Rectal smooth muscle tissue (tissue), 1 donor: ENCODE measurements around the gene HS6ST1.
"Not testable (repeated sequence)": the region's sequence is repeated elsewhere in the genome, so short reads cannot be mapped to it uniquely, and the experiment has no call there.

Experiments used
- H3K27ac ChIP-seq: one replicate; pipeline ENCODE4 v1.7.0; 2013; ENCODE audit warnings: low read depth, low read length, inconsistent platforms
- H3K27me3 ChIP-seq: one replicate; pipeline ENCODE4 v1.7.0; 2013; ENCODE audit warnings: low read length; ENCODE audit not compliant: control insufficient read depth, insufficient read depth
- H3K36me3 ChIP-seq: one replicate; pipeline ENCODE4 v1.7.0; 2013; ENCODE audit warnings: low read length; ENCODE audit not compliant: control insufficient read depth, insufficient read depth
- H3K4me1 ChIP-seq: one replicate; pipeline ENCODE4 v1.7.0; 2013; ENCODE audit warnings: low read length; ENCODE audit not compliant: control insufficient read depth, insufficient read depth
- H3K4me3 ChIP-seq: one replicate; pipeline ENCODE4 v1.7.0; 2013; ENCODE audit warnings: low read length
- H3K9ac ChIP-seq: one replicate; pipeline ENCODE4 v1.7.0; 2013; ENCODE audit warnings: low read length

Gene HS6ST1

DNA sequence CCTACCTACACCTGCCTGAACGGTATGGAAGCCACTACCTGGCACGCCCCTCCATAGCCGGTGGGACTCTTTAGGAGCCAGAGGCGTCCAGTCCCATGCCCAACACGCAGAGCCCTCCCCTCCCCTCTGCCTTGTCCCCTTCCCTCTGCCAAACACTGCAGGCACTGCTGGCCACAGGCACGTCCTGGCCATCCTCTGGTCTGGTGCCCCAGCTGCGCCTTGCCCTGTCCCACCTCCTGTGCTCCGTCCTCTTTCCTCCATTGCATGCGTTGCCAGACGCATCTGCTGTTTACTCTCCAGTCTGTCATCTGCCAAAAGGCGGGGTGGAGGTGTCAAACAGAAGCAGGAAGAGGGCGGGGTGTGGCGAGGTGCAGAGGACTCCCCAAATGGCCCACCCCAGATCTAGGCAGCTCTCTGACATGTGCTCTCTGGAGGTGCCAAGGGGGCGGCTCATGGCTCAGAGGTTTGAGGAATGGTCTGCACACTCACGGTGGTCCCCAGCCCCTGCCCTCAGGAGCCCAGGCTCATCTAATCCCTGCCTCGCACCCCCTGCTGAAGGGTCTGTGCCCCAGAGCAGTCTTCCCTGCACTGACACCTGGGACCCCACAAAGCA is 45.1 kb downstream of the HS6ST1 start:
- no peak overlapping the region for H3K27ac ChIP-seq
- H3K27me3 ChIP-seq, result no peaks in the 10 kb centered on the region
- no peak overlapping the region for H3K9ac ChIP-seq
- H3K4me1 ChIP-seq, result no peaks in the 10 kb centered on the region
- no peak overlapping the region for H3K4me3 ChIP-seq
- peaks cover 4% of the 10 kb centered on the region for H3K36me3 ChIP-seq

GRCh38 chr2:128272601-128273468 is 45.8 kb downstream of the HS6ST1 start:
- Histone ChIP-seq H3K4me3 (no peak overlapping the region), H3K4me1 (no peaks in the 10 kb centered on the region), H3K36me3 (peaks cover 4% of the 10 kb centered on the region), H3K9ac (no peak overlapping the region), H3K27me3 (no peaks in the 10 kb centered on the region), H3K27ac (no peak overlapping the region)

GRCh38 chr2:128271911-128272600 is 46.6 kb downstream of the HS6ST1 start:
- Histone ChIP-seq H3K9ac (no peak overlapping the region), H3K27ac (no peak overlapping the region), H3K4me1 (no peaks in the 10 kb centered on the region), H3K27me3 (no peaks in the 10 kb centered on the region), H3K4me3 (no peak overlapping the region), H3K36me3 (no peaks in the 10 kb centered on the region)

DNA sequence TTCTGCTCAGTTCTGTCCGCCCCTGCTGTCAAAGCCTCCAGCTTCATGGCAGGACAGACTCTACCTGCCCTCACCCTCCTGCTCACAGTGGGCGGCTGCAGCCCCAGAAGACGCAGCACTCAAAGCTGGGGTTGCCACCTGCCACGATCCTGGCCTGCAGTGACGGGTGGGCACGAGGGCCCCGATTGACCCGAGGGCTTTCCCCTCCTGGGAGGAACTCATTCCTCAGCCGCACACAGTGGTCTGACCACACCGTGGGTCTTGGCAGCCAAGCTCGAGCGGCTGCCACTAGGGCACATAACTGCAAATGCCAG is 47.1 kb downstream of the HS6ST1 start:
- no peaks in the 10 kb centered on the region for H3K4me1 ChIP-seq
- H3K27me3 ChIP-seq, result no peaks in the 10 kb centered on the region
- H3K36me3 ChIP-seq, result no peaks in the 10 kb centered on the region
- no peak overlapping the region for H3K9ac ChIP-seq
- H3K4me3 ChIP-seq, result no peak overlapping the region
- no peak overlapping the region for H3K27ac ChIP-seq

GRCh38 chr2:128270672-128271596 is 47.7 kb downstream of the HS6ST1 start:
- no peak overlapping the region for H3K9ac ChIP-seq
- no peak overlapping the region for H3K27ac ChIP-seq
- H3K36me3 ChIP-seq, result no peaks in the 10 kb centered on the region
- no peaks in the 10 kb centered on the region for H3K27me3 ChIP-seq
- no peaks in the 10 kb centered on the region for H3K4me1 ChIP-seq
- H3K4me3 ChIP-seq, result no peak overlapping the region

- no peak overlapping the region for H3K27ac ChIP-seq
- H3K4me1 ChIP-seq, result no peaks in the 10 kb centered on the region
- H3K9ac ChIP-seq, result no peak overlapping the region
- H3K27me3 ChIP-seq, result no peaks in the 10 kb centered on the region
- H3K4me3 ChIP-seq, result no peak overlapping the region
- H3K36me3 ChIP-seq, result no peaks in the 10 kb centered on the region
Measured at GRCh38 chr2:128269990-128270671, 48.5 kb downstream of the HS6ST1 start.

- Histone ChIP-seq H3K36me3 (no peaks in the 10 kb centered on the region), H3K4me3 (no peak overlapping the region), H3K27me3 (no peaks in the 10 kb centered on the region), H3K4me1 (no peaks in the 10 kb centered on the region), H3K27ac (no peak overlapping the region), H3K9ac (no peak overlapping the region)
Measured at GRCh38 chr2:128269063-128269989, 49.3 kb downstream of the HS6ST1 start.

GRCh38 chr2:128268611-128269010 is 50.1 kb downstream of the HS6ST1 start:
- not testable (repeated sequence) for H3K27ac ChIP-seq, H3K36me3 ChIP-seq, H3K27me3 ChIP-seq, H3K4me1 ChIP-seq, H3K4me3 ChIP-seq, H3K9ac ChIP-seq

- not testable (repeated sequence) for H3K27ac ChIP-seq, H3K27me3 ChIP-seq, H3K4me1 ChIP-seq, H3K4me3 ChIP-seq, H3K36me3 ChIP-seq, H3K9ac ChIP-seq
Measured at GRCh38 chr2:128268145-128268544, 50.5 kb downstream of the HS6ST1 start.

DNA sequence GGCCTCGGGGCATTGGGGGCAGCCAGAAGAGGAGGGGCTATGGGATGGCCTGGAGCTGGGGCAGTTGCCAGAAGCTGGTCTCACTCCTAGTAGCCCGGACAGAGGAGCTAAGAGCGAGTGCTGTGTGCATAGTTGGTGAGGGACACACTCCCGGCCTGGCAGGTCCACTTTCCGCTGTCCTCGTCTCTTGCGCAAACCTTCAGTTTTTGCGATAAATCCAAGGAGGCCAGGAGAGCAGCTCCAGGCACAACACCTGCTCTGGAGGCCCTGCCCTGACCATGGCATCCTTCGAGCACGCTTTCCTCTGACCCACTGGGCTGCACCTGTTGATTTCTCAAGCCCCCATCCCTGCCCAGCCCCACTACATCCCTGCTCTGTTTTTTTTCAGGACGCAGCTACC is 51.0 kb downstream of the HS6ST1 start:
- H3K4me1 ChIP-seq, H3K9ac ChIP-seq, H3K27me3 ChIP-seq, H3K4me3 ChIP-seq, H3K27ac ChIP-seq, H3K36me3 ChIP-seq: not testable (repeated sequence)

- not testable (repeated sequence) for H3K4me1 ChIP-seq, H3K27me3 ChIP-seq, H3K36me3 ChIP-seq, H3K9ac ChIP-seq, H3K4me3 ChIP-seq, H3K27ac ChIP-seq
Measured at GRCh38 chr2:128267197-128267596, 51.5 kb downstream of the HS6ST1 start.
